GM21737 (cell line): ENCODE results near the gene DSTYK.

Experiments
- ATAC-seq: cut with Tn5 transposase; IDR thresholded peaks from one replicate; pipeline ENCODE4 v1.9.1; 2021; ENCODE audit warnings: mild to moderate bottlenecking, moderate library complexity; ENCODE audit not compliant: unreplicated experiment

Gene DSTYK

GRCh38 chr1:205141236-205142101 lies 70.0 kb downstream of the DSTYK start:
- ATAC-seq, result no peak

GRCh38 chr1:205140113-205140512 lies 71.4 kb downstream of the DSTYK start:
- ATAC-seq, result no peak

- ATAC-seq, result no peak
Observed at GRCh38 chr1:205137901-205138300, 73.6 kb downstream of the DSTYK start.

DNA sequence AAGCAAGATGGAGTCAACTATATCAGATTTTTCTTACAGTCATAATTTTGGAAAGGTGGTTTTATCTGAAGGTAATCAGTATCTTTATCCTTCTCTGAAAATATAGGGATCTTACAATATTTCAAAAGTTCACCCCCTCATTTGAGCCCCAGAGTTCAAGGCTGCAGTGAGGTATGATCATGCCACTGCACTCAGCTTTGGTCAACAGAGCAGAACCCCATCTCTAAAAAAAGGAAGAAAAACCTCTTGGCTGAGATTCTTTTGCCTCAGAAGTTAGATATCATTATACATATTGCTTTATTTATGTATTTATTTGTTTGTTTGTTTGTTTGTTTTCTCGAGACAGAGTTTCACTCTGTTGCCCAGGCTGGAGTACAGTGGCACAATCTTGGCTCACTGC lies 78.2 kb downstream of the DSTYK start:
- ATAC-seq, result no peak

DNA sequence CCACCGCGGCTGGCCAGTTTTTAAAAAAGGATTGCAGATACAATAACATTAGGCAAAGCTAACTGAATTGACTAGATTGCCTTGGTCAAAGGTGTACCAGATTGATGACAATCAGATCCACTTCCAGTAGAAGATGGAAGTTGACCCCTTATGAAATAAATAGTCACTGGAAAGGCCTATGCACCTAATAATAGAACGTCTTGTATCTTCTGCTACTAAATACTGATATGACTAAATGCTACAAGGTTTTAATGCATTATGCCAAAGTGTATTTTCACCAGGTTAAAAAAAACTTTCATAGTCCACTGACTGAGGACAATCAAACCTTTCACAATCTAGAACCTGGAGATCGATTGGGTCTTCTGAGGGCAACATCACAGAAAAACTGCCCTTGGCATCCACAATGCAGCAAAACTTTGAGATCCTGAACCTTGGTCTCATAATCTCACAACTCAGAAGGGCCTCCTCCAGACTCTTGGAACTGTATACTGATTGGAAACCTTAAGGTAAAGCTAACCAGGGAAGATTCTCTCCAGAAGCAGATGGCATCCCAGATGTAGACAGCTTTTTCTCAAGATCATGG lies 82.0 kb downstream of the DSTYK start:
- no peak for ATAC-seq

- no peak for ATAC-seq
Observed at GRCh38 chr1:205128050-205128449, 83.5 kb downstream of the DSTYK start.

DNA sequence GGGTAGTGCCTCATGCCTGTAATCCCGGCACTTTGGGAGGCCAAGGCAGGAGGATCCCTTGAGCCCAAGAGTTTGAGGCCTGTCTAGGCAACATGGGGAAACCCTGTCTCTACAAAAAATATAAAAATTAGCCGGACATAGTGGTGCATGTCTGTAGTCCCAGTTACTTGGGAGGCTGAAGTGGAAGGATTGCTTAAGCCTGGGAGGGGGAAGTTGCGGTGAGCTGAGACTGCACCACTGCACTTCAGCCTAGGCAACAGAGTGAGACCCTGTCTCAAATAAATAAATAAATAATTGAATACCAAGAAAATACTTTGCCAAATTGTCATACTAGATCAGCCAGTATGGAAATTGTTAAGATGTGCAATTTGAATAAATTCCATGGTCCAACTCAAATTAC lies 83.9 kb downstream of the DSTYK start:
- no peak for ATAC-seq

DNA sequence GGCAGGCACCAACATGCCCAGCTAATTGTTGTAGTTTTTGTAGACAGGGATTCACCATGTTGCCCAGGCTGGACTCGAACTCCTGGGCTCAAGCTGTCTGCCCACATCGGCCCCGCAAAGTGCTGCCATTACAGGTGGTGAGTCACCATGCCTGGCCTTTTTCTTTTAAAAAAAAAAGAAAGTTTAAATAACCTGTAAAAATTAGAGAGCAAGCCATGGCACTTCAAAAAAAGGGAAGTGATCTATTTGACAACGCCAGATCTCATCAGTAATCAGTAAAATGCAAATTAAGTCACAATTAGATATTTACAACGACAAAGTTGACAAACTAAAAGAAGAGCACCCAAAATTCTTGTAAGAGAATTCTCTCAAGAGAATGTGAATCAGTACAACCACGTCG lies 86.8 kb downstream of the DSTYK start:
- no peak for ATAC-seq

GRCh38 chr1:205122489-205122882 lies 89.0 kb downstream of the DSTYK start:
- peak; percentile 11 for ATAC-seq

DNA sequence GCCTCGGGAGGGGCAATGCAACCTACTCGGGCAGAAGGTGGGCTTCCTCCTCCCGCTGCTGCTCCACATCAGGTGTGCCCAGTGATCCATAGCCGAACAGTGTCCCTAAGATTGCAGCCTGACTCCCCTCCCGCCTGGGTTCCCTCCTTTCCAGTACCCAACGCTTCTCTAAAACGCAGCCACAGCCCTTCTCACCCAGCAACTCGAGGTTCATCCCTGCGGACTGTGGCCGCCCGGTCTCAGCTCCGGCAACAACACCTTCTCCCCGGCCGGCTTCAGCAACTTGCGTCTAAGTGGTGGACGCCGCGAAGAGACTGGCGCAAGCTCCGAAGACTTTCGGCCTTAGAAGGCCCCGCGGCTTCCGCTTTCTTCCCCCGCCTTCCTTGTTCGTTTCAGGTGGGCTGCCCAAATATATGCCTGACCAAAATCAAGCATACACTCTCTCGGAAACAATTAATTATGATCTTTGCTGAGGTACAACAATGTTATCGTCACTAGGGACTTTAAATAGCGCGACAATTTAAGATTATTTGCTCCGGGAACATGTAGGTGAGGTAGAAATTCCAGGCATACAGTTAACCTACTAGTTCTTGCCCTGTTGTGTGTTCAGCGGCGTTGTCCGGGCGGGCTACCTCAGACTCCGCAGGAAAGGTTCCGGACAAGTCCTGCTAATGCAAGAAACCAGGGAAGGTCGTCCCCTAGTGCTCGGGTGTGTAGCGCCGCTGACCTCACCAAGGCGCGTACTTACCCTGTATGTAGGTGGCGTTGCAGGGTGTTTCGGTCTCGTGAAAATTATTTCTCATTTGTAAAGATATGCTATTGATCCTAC lies 89.6 kb downstream of the DSTYK start, which contains the start of gene RBBP5:
RBBP5 (minus strand) TSS at position 319 of the 829 bp plus-strand sequence; CDS start at position 214, 105 bp downstream.
- ATAC-seq, result peak; percentile 90

- no peak for ATAC-seq
Observed at GRCh38 chr1:205118752-205119151, 92.8 kb downstream of the DSTYK start.

- ATAC-seq, result no peak
Observed at GRCh38 chr1:205111354-205111753, 100.1 kb downstream of the DSTYK start.

GRCh38 chr1:205109711-205110110 lies 101.8 kb downstream of the DSTYK start:
- no peak for ATAC-seq

- no peak for ATAC-seq
Observed at GRCh38 chr1:205109269-205109668, 102.2 kb downstream of the DSTYK start.

GRCh38 chr1:205108464-205108863 lies 103.0 kb downstream of the DSTYK start:
- no peak for ATAC-seq

- no peak for ATAC-seq
Observed at GRCh38 chr1:205107327-205107726, 104.2 kb downstream of the DSTYK start.

- ATAC-seq, result no peak
Observed at GRCh38 chr1:205102404-205102803, 109.1 kb downstream of the DSTYK start.

DNA sequence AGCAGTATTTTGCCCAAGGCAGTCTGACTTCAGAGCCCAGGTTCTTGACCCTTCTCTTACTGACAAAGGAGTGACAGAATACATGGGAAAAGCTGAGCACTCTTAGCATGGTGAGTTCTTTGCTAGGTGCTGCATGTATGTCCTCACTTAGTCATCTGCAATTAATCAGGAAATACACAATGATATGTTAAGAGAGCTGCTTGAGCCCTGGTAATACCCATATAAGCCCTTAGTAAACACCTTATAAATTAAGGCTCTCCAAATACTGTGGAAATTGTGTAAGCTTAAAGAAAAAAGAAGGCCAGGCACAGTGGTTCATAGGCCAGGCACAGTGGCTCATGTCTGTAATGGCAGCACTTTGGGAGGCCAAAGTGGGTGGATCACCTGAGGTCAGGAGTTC lies 113.3 kb downstream of the DSTYK start:
- ATAC-seq, result no peak

- no peak for ATAC-seq
Observed at GRCh38 chr1:205095422-205095821, 116.1 kb downstream of the DSTYK start.
